GM12878 (cell line): Measurements from ENCODE around the gene LIX1. TPM values are rescaled to one million over a fixed set of nuclear protein-coding genes. Genes with fewer than 3 reads are reported as not detected.

Experiments
- ATAC-seq: fragments of 200-7000 bp; cut with Tn5 transposase; 3 replicates; pipeline ENCODE4 v1.9.1; 2020; ENCODE audit warnings: mild to moderate bottlenecking, moderate library complexity
- BruUV-seq: library from RNA; stranded (reverse); fragments of 400-500 nt; replicated peaks from 2 replicates; lab custom pipeline; 2021; lab: Mats Ljungman, UMichigan
- CTCF ChIA-PET: fragments of 300-600 bp; sonication (Branson Sonifier 250); formaldehyde crosslinking; extraction: SDS; loops from one replicate; lab custom pipeline; 2021; ENCODE audit warnings: inconsistent platforms; lab: Yijun Ruan, JAX
- POLR2A ChIA-PET: fragments of 350-600 bp; formaldehyde crosslinking; extraction: SDS; loops from one replicate; lab custom pipeline; 2021; ENCODE audit warnings: inconsistent platforms; lab: Charles Lee
- RAD21 ChIA-PET: fragments of 300-600 bp; sonication (Branson Sonifier 250); formaldehyde crosslinking; loops from one replicate; lab custom pipeline; 2023; ENCODE audit warnings: antibody characterized with exemption; ENCODE audit not compliant: unreplicated experiment; lab: Charles Lee
- SMC1A ChIA-PET: fragments of 300-600 bp; sonication (Branson Sonifier 250); formaldehyde crosslinking; loops from one replicate; lab custom pipeline; 2023; ENCODE audit not compliant: unreplicated experiment, uncharacterized antibody; lab: Charles Lee
- DNase-seq: peaks from one replicate; pipeline ENCODE4 v3.0.0-alpha.2; 2011; ENCODE audit warnings: low read depth, low spot score
- FAIRE-seq: peaks from 3 replicates; lab custom pipeline; 2011; peaks lifted over from hg19 to GRCh38; lab: Jason Lieb, UNC
- H2AFZ ChIP-seq: 2 replicates; pipeline ENCODE4 v1.6.0; 2011; ENCODE audit warnings: low read depth, low read length, control low read depth; ENCODE audit not compliant: control insufficient read depth
- H3K27ac ChIP-seq: 2 replicates; pipeline ENCODE4 v1.5.1; 2011; ENCODE audit warnings: control low read depth; ENCODE audit not compliant: control insufficient read depth, insufficient read depth
- H3K27me3 ChIP-seq, 2 experiments: replicated peaks in 1 of 2; 2 replicates each; pipeline versions ENCODE4 v1.6.0 to v1.6.1; 2011; ENCODE audit warnings: low read length in 1 of 2; ENCODE audit not compliant: control insufficient read depth in 2 of 2, insufficient read depth in 2 of 2
- H3K36me3 ChIP-seq, 2 experiments: 2 replicates each; pipeline ENCODE4 v1.5.1; 2011; ENCODE audit warnings: low read length in 1 of 2; ENCODE audit not compliant: control insufficient read depth in 2 of 2, insufficient read depth in 2 of 2
- H3K4me1 ChIP-seq: 2 replicates; pipeline ENCODE4 v1.6.1; 2011; ENCODE audit warnings: mild to moderate bottlenecking, low read length, moderate library complexity, mixed read lengths; ENCODE audit not compliant: control insufficient read depth, insufficient read depth
- H3K4me2 ChIP-seq: 2 replicates; pipeline ENCODE4 v1.6.0; 2011; ENCODE audit warnings: control low read depth; ENCODE audit not compliant: control insufficient read depth, insufficient read depth
- H3K4me3 ChIP-seq: fragments of 200-600 bp; sonication (generic); 2 replicates; pipeline ENCODE4 v1.5.1; 2016
- H3K79me2 ChIP-seq: 2 replicates; pipeline ENCODE4 v1.6.0; 2011; ENCODE audit warnings: low read length; ENCODE audit not compliant: control insufficient read depth, insufficient read depth
- H3K9ac ChIP-seq: 2 replicates; pipeline ENCODE4 v1.8.0; 2011; ENCODE audit warnings: low read length, control low read depth, mixed read lengths; ENCODE audit not compliant: control insufficient read depth, insufficient read depth
- H3K9me3 ChIP-seq: replicated peaks from 3 replicates; pipeline ENCODE4 v1.5.1; 2011; ENCODE audit warnings: mild to moderate bottlenecking, low read length; ENCODE audit not compliant: control insufficient read depth, insufficient read depth
- H4K20me1 ChIP-seq: 2 replicates; pipeline ENCODE4 v1.6.0; 2011; ENCODE audit not compliant: control insufficient read depth, insufficient read depth
- ASH2L ChIP-seq: fragments of 300-600, 200-600 bp; sonication (generic); IDR thresholded peaks from 2 replicates; pipeline ENCODE4 v1.6.1; 2017; ENCODE audit warnings: low read depth, mild to moderate bottlenecking, borderline replicate concordance
- BCL3 ChIP-seq: IDR thresholded peaks from 2 replicates; pipeline ENCODE4 v1.6.1; 2011; ENCODE audit warnings: borderline replicate concordance, low read depth, mild to moderate bottlenecking, moderate library complexity, low read length; ENCODE audit not compliant: insufficient read depth, poor library complexity, severe bottlenecking
- CHD2 ChIP-seq: IDR thresholded peaks from 2 replicates; pipeline ENCODE4 v1.6.1; 2011; ENCODE audit warnings: low read depth, low read length, improper control_type of control experiment, borderline replicate concordance
- FOXM1 ChIP-seq: IDR thresholded peaks from 2 replicates; pipeline ENCODE4 v1.6.1; 2012; ENCODE audit warnings: low read depth, mild to moderate bottlenecking, inconsistent platforms, low read length, moderate library complexity
- HCFC1 ChIP-seq: fragments of 150-350 bp; IDR thresholded peaks from 2 replicates; pipeline ENCODE4 v1.6.1; 2014; ENCODE audit warnings: low read length
- HDGF ChIP-seq: fragments of 450-650 bp; IDR thresholded peaks from 2 replicates; pipeline ENCODE4 v1.6.1; 2016; ENCODE audit warnings: antibody characterized with exemption
- IRF4 ChIP-seq: IDR thresholded peaks from 2 replicates; pipeline ENCODE4 v1.6.1; 2011; ENCODE audit warnings: low read depth, low read length
- MLLT1 ChIP-seq: fragments of 450-650 bp; IDR thresholded peaks from 2 replicates; pipeline ENCODE4 v1.6.1; 2016; ENCODE audit warnings: mild to moderate bottlenecking
- NFYA ChIP-seq: IDR thresholded peaks from 2 replicates; pipeline ENCODE4 v1.6.1; 2011; ENCODE audit warnings: low read depth, mild to moderate bottlenecking, low read length, improper control_type of control experiment, borderline replicate concordance
- PML ChIP-seq: IDR thresholded peaks from 2 replicates; pipeline ENCODE4 v1.6.1; 2012; ENCODE audit warnings: low read length, inconsistent platforms
- SMC3 ChIP-seq: IDR thresholded peaks from 2 replicates; pipeline ENCODE4 v1.6.1; 2011; ENCODE audit warnings: low read length, improper control_type of control experiment, borderline replicate concordance
- SPI1 ChIP-seq: IDR thresholded peaks from 2 replicates; pipeline ENCODE4 v1.6.1; 2011; ENCODE audit warnings: low read depth, mild to moderate bottlenecking, low read length, moderate library complexity, borderline replicate concordance; ENCODE audit not compliant: insufficient read depth
- WGBS: methylation state at CpG from one replicate; pipeline ENCODE4 v1.1.6; 2016; ENCODE audit warnings: low lambda C conversion rate; ENCODE audit not compliant: insufficient replicate concordance, insufficient coverage; ENCODE audit errors: missing lambda C conversion rate; 5-methylcytosine and 5-hydroxymethylcytosine counted together
- in situ Hi-C: fragments of 300-500 bp; cut with MboI; formaldehyde crosslinking; loops from 9 replicates; pipeline ENCODE4 v1.14.3; 2018; ENCODE audit warnings: mixed read lengths
- intact Hi-C: fragments of 100-400 bp; cut with micrococcal nuclease; formaldehyde crosslinking; loops from one replicate; pipeline ENCODE4 v1.14.2; 2022; ENCODE audit not compliant: unreplicated experiment
- polyA plus RNA-seq, 11 experiments: library from polyadenylated mRNA; depleted of rRNA in 4 of 11; unstranded in 6 of 11; stranded (reverse) in 5 of 11; fragments of >200 nt; fragmentation: Nextera tagmentation in 4 of 11; fragmentation: Illumina TruSeq in 1 of 11; extraction: Ambion mirVana in 4 of 11; extraction: Trizol in 1 of 11; gene quantifications; 1 replicate in 1 of 11; 2 replicates in 10 of 11; pipeline versions ENCODE4 v1.2.1 to v1.2.3, GENCODE V29; 2011 to 2016; ENCODE audit warnings: inconsistent platforms in 2 of 11, missing spikeins in 2 of 11, low read depth in 1 of 11
- total RNA-seq, 4 experiments: library from RNA; depleted of rRNA in 3 of 4; stranded (reverse); fragments of >200 nt in 3 of 4; fragmentation: Illumina TruSeq in 1 of 4; extraction: Trizol in 1 of 4; gene quantifications; 2 replicates each; pipeline versions ENCODE4 v1.2.1 to v1.2.3, GENCODE V29; 2013 to 2021
- TF ChIP-seq, protein P1 (sequence below): fragments of 450-650 bp; IDR thresholded peaks from 2 replicates; pipeline ENCODE4 v1.6.1; 2017; ENCODE audit warnings: borderline replicate concordance
- TF ChIP-seq, protein P2 (sequence below): IDR thresholded peaks from 2 replicates; pipeline ENCODE4 v1.6.1; 2012; ENCODE audit warnings: low read depth, low read length, improper control_type of control experiment

The LIX1 gene
- total and polyA plus RNA-seq, 10 of the 15 experiments (the other 5 are each of a cell fraction or from before 2014, with no cell fraction given), result 0.02 to 0.07 (median 0.04) TPM; not detected in 5

GRCh38 chr5:97150401-97150800 lies 8.0 kb upstream of the LIX1 start (continued):
- TF ChIP-seq CHD2 (no peak), FOXM1 (no peak), SPI1 (no peak)

GRCh38 chr5:97149709-97150108 lies 7.3 kb upstream of the LIX1 start:
- ChIA-PET RAD21 (interaction anchor here (0.9 to 2.6 kb wide), 3 partner anchors 12 to 285 kb away, joined by 3 to 7 read pairs (median 3); no protein-coding TSS in a partner anchor), SMC1A (interaction anchor here (0.9 to 2.0 kb wide), 3 partner anchors 12 to 281 kb away, joined by 3 to 9 read pairs (median 3); no protein-coding TSS in a partner anchor), POLR2A (no interaction called here)
- no peak for TF ChIP-seq HCFC1
- TF ChIP-seq, protein P1, sequence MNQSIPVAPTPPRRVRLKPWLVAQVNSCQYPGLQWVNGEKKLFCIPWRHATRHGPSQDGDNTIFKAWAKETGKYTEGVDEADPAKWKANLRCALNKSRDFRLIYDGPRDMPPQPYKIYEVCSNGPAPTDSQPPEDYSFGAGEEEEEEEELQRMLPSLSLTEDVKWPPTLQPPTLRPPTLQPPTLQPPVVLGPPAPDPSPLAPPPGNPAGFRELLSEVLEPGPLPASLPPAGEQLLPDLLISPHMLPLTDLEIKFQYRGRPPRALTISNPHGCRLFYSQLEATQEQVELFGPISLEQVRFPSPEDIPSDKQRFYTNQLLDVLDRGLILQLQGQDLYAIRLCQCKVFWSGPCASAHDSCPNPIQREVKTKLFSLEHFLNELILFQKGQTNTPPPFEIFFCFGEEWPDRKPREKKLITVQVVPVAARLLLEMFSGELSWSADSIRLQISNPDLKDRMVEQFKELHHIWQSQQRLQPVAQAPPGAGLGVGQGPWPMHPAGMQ, result no peak
- TF ChIP-seq ASH2L, result no peak
- TF ChIP-seq PML, result no peak
- no peak for TF ChIP-seq MLLT1
- no peak for TF ChIP-seq BCL3
- TF ChIP-seq HDGF, result no peak
- no peak for TF ChIP-seq NFYA
- TF ChIP-seq IRF4, result no peak
- no peak for TF ChIP-seq SMC3
- TF ChIP-seq, protein P2, sequence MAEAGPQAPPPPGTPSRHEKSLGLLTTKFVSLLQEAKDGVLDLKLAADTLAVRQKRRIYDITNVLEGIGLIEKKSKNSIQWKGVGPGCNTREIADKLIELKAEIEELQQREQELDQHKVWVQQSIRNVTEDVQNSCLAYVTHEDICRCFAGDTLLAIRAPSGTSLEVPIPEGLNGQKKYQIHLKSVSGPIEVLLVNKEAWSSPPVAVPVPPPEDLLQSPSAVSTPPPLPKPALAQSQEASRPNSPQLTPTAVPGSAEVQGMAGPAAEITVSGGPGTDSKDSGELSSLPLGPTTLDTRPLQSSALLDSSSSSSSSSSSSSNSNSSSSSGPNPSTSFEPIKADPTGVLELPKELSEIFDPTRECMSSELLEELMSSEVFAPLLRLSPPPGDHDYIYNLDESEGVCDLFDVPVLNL, result no peak

More at GRCh38 chr5:97149709-97150108, 7.3 kb upstream of the LIX1 start:
- no peak overlapping the region for H3K4me3 ChIP-seq
- FAIRE-seq (no peak), ATAC-seq (no peak), DNase-seq (no peak)
- no peak overlapping the region for H3K4me2 ChIP-seq
- H3K9me3 ChIP-seq, result no peaks in the 10 kb centered on the region
- no peaks in the 10 kb centered on the region for H3K4me1 ChIP-seq
- CTCF ChIA-PET, result interaction anchor here (0.6 to 8.0 kb wide), 3 partner anchors 10 to 281 kb away, joined by 3 to 97 read pairs (median 9); no protein-coding TSS in a partner anchor
- BruUV-seq, result no TSS peak
- intact Hi-C loops, result no loop called here
- no peak overlapping the region for H2AFZ ChIP-seq
- H3K27ac ChIP-seq, result no peak overlapping the region
- no peaks in the 10 kb centered on the region for H4K20me1 ChIP-seq
- H3K79me2 ChIP-seq, result no peaks in the 10 kb centered on the region
- H3K9ac ChIP-seq, result no peak overlapping the region
- WGBS, result 96% methylated on average over 2 of the region's 2 CpGs
- H3K27me3 ChIP-seq, result no peaks in the 10 kb centered on the region
- in situ Hi-C loops, result no loop called here
- H3K36me3 ChIP-seq, result no peaks in the 10 kb centered on the region
